MCF 10A (cell line): ENCODE data around the gene SRRM5. TPM values are rescaled to one million over a fixed set of nuclear protein-coding genes. Genes with fewer than 3 reads are reported as not detected.
"Not testable (repeated sequence)": the region's sequence is repeated elsewhere in the genome, so short reads cannot be mapped to it uniquely, and the experiment has no call there.

Source experiments
- BruUV-seq: library from RNA; stranded (reverse); fragments of 400-500 nt; replicated peaks from 2 replicates; lab custom pipeline; 2021; lab: Mats Ljungman, UMichigan
- CTCF ChIA-PET: fragments of 300-600 bp; sonication (Branson Sonifier 250); formaldehyde crosslinking; extraction: SDS; loops from one replicate; lab custom pipeline; 2021; ENCODE audit warnings: antibody characterized with exemption, inconsistent platforms; lab: Yijun Ruan, JAX
- POLR2A ChIA-PET: fragments of 300-600, 350-650 bp; sonication (Branson Sonifier 250); formaldehyde crosslinking; extraction: SDS; loops from one replicate; lab custom pipeline; 2020; ENCODE audit warnings: antibody characterized with exemption, inconsistent platforms; lab: Yijun Ruan, JAX
- DNase-seq: peaks from one replicate; pipeline ENCODE4 v3.0.0-alpha.2; 2018; ENCODE audit not compliant: unreplicated experiment
- H3K27ac Mint-ChIP-seq: one replicate; pipeline ENCODE4 v1.8.0; 2022; ENCODE audit warnings: mild to moderate bottlenecking, low read depth, mixed read lengths; ENCODE audit not compliant: unreplicated experiment
- H3K27me3 Mint-ChIP-seq: one replicate; pipeline ENCODE4 v1.8.0; 2022; ENCODE audit warnings: mixed read lengths; ENCODE audit not compliant: insufficient read depth, unreplicated experiment
- H3K36me3 Mint-ChIP-seq: one replicate; pipeline ENCODE4 v1.8.0; 2022; ENCODE audit warnings: mild to moderate bottlenecking, moderate library complexity, mixed read lengths; ENCODE audit not compliant: insufficient read depth, unreplicated experiment
- H3K4me1 Mint-ChIP-seq: one replicate; pipeline ENCODE4 v1.8.0; 2022; ENCODE audit warnings: mixed read lengths; ENCODE audit not compliant: insufficient read depth, unreplicated experiment
- H3K4me3 Mint-ChIP-seq: one replicate; pipeline ENCODE4 v1.8.0; 2022; ENCODE audit warnings: mild to moderate bottlenecking, moderate library complexity, mixed read lengths; ENCODE audit not compliant: unreplicated experiment
- H3K9me3 Mint-ChIP-seq: one replicate; pipeline ENCODE4 v1.8.0; 2022; ENCODE audit warnings: mixed read lengths; ENCODE audit not compliant: unreplicated experiment
- CTCF ChIP-seq: fragments of 200-600 bp; IDR thresholded peaks from one replicate; pipeline ENCODE4 v1.8.0; 2022; ENCODE audit warnings: antibody characterized with exemption, mild to moderate bottlenecking; ENCODE audit not compliant: unreplicated experiment
- intact Hi-C: fragments of 100-400 bp; cut with micrococcal nuclease; formaldehyde crosslinking; loops from 2 replicates; pipeline ENCODE4 v1.14.1; 2022
- total RNA-seq: library from RNA; stranded (reverse); gene quantifications from 2 replicates; pipeline ENCODE4 v1.2.3, GENCODE V29; 2022

Gene SRRM5
- total RNA-seq, 1 experiment from 2014 or later = 0.28 TPM

GRCh38 chr19:43649514-43649913, 37.6 kb downstream of the SRRM5 start:
- ChIA-PET POLR2A (no interaction called here), CTCF (interaction anchor here (0.7 to 1.2 kb wide), 3 partner anchors 94 to 217 kb away, joined by 3 read pairs; no protein-coding TSS in a partner anchor)
- Mint-ChIP-seq H3K9me3 (no peaks in the 10 kb centered on the region), H3K4me3 (no peak overlapping the region), H3K27ac (no peak overlapping the region), H3K27me3 (no peaks in the 10 kb centered on the region), H3K36me3 (peaks cover 55% of the 10 kb centered on the region), H3K4me1 (no peaks in the 10 kb centered on the region)
- no TSS peak for BruUV-seq
- intact Hi-C loops = no loop called here
- TF ChIP-seq CTCF = no peak
- DNase-seq = no peak

- CTCF ChIA-PET = interaction anchor here (1.2 kb wide), 1 partner anchor 56 kb away, joined by 3 read pairs; no protein-coding TSS in a partner anchor
- intact Hi-C loops, H3K27ac Mint-ChIP-seq, H3K4me1 Mint-ChIP-seq, POLR2A ChIA-PET, DNase-seq, H3K27me3 Mint-ChIP-seq, H3K9me3 Mint-ChIP-seq, H3K4me3 Mint-ChIP-seq, BruUV-seq: not testable (repeated sequence)
- peaks cover 62% of the 10 kb centered on the region for H3K36me3 Mint-ChIP-seq
These were observed 38.4 kb downstream of the SRRM5 start for GRCh38 chr19:43650276-43650675.

- peak; percentile 59 for TF ChIP-seq CTCF
- ChIA-PET CTCF (interaction anchor here (0.6 to 3.1 kb wide), 26 partner anchors 10 to 865 kb away, joined by 3 to 20 read pairs (median 3); partner anchors contain the start of gene ZNF575), POLR2A (interaction anchor here (0.6 to 1.1 kb wide), 3 partner anchors 57 to 217 kb away, joined by 3 to 5 read pairs (median 3); no protein-coding TSS in a partner anchor)
- Mint-ChIP-seq H3K9me3 (no peaks in the 10 kb centered on the region), H3K36me3 (peaks cover 67% of the 10 kb centered on the region), H3K27me3 (no peaks in the 10 kb centered on the region), H3K4me3 (no peak overlapping the region), H3K27ac (peak overlapping the region; percentile 42), H3K4me1 (no peaks in the 10 kb centered on the region)
- intact Hi-C loops = loop anchor here (1.0 kb wide), 4 partner anchors 56 to 219 kb away; partner anchors contain the start of genes IRGQ and ZNF576
- DNase-seq = peak; percentile 75
- no TSS peak for BruUV-seq
These were observed 40.1 kb downstream of the SRRM5 start for GRCh38 chr19:43651758-43652545.

GRCh38 chr19:43652546-43652874, 40.6 kb downstream of the SRRM5 start:
- H3K4me3 Mint-ChIP-seq = no peak overlapping the region
- H3K9me3 Mint-ChIP-seq = no peaks in the 10 kb centered on the region
- no peak overlapping the region for H3K27ac Mint-ChIP-seq
- BruUV-seq = no TSS peak
- H3K27me3 Mint-ChIP-seq = no peaks in the 10 kb centered on the region
- intact Hi-C loops = loop anchor here (1.0 kb wide), 4 partner anchors 56 to 219 kb away; partner anchors contain the start of genes IRGQ and ZNF576
- H3K4me1 Mint-ChIP-seq = no peaks in the 10 kb centered on the region
- POLR2A ChIA-PET = interaction anchor here (1.1 kb wide), 1 partner anchor 206 kb away, joined by 5 read pairs; no protein-coding TSS in a partner anchor
- H3K36me3 Mint-ChIP-seq = peaks cover 67% of the 10 kb centered on the region
- CTCF ChIA-PET = interaction anchor here (0.6 to 3.1 kb wide), 21 partner anchors 10 to 864 kb away, joined by 3 to 20 read pairs (median 3); partner anchors contain the start of gene ZNF575
- TF ChIP-seq CTCF = no peak
- no peak for DNase-seq
